ENCODE measurements around the gene UBE2Q1.

The UBE2Q1 gene

GRCh38 chr1:154501423-154502065, 56.9 kb downstream of the UBE2Q1 start:
- no peak for DNase-seq

GRCh38 chr1:154500533-154500932, 57.9 kb downstream of the UBE2Q1 start:
- DNase-seq: no peak

DNA sequence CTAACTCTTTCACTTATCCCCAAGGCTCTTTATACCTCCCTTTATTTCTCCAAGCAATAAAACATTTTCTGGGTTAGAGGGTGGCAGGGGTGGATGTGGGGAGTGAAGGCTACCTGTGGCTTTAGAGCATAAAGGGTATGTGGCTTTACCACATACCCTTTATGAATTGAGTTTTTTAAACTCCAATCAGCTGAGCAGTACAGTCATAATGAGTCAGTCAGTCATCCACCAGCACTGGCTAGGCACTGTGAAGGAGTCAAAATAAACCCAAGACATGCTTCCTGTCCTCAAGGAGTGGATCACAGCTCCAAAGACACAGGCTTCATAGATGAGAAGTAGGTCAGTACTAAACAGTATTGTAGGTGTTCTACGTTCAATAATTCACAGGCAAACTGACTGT, 59.0 kb downstream of the UBE2Q1 start:
- DNase-seq: no peak

Measured in NCI-H146 (cell line).